Osteoblast (primary cell): ENCODE measurements around the gene MRGPRG. TPM values are rescaled to one million over a fixed set of nuclear protein-coding genes. Genes with fewer than 3 reads are reported as not detected.
A peak's percentile ranks its signal among the peaks of the same experiment; 100 is the strongest.
"Not testable (repeated sequence)": the region's sequence is repeated elsewhere in the genome, so short reads cannot be mapped to it uniquely, and the experiment has no call there.

Experiments used
- DNase-seq: peaks from one replicate; pipeline ENCODE4 v3.0.0; 2011; ENCODE audit warnings: low spot score, mixed read lengths; ENCODE audit not compliant: insufficient read length; ENCODE audit errors: missing footprints
- H2AFZ ChIP-seq: 2 replicates; pipeline ENCODE4 v1.6.0; 2011; ENCODE audit warnings: mild to moderate bottlenecking, low read length
- H3K27ac ChIP-seq: 2 replicates; pipeline ENCODE4 v1.5.1; 2011; ENCODE audit warnings: mild to moderate bottlenecking, low read depth, low read length, moderate library complexity
- H3K27me3 ChIP-seq: 2 replicates; pipeline ENCODE4 v1.6.0; 2012; ENCODE audit warnings: mild to moderate bottlenecking, control low read depth, inconsistent platforms, low read length, moderate library complexity; ENCODE audit not compliant: insufficient read depth
- H3K36me3 ChIP-seq: 2 replicates; pipeline ENCODE4 v1.5.1; 2011; ENCODE audit warnings: mild to moderate bottlenecking, low read length, control low read depth, moderate library complexity; ENCODE audit not compliant: insufficient read depth
- H3K4me1 ChIP-seq: 2 replicates; pipeline ENCODE4 v1.5.1; 2011; ENCODE audit warnings: mild to moderate bottlenecking, low read length, control low read depth, moderate library complexity; ENCODE audit not compliant: insufficient read depth
- H3K4me2 ChIP-seq: 2 replicates; pipeline ENCODE4 v1.6.0; 2011; ENCODE audit warnings: mild to moderate bottlenecking, low read length; ENCODE audit not compliant: insufficient read depth
- H3K4me3 ChIP-seq: fragments of 200-600 bp; sonication (generic); 3 replicates; pipeline ENCODE4 v1.5.1; 2012; ENCODE audit warnings: mild to moderate bottlenecking, low read length, inconsistent platforms; ENCODE audit not compliant: insufficient read depth
- H3K79me2 ChIP-seq: 2 replicates; pipeline ENCODE4 v1.6.0; 2012; ENCODE audit warnings: mild to moderate bottlenecking, low read length, control low read depth, inconsistent platforms; ENCODE audit not compliant: insufficient read depth
- H3K9me3 ChIP-seq: 2 replicates; pipeline ENCODE4 v1.5.1; 2011; ENCODE audit warnings: low read depth, low read length, control low read depth
- H4K20me1 ChIP-seq: 2 replicates; pipeline ENCODE4 v1.6.0; 2012; ENCODE audit warnings: mild to moderate bottlenecking, low read length, control low read depth; ENCODE audit not compliant: insufficient read depth
- total RNA-seq: library from RNA; depleted of rRNA; stranded (reverse); fragments of >200 nt; gene quantifications from 2 replicates; pipeline ENCODE4 v1.2.3, GENCODE V29; 2012
- TF ChIP-seq, protein P1 (sequence below): IDR thresholded peaks from 2 replicates; pipeline ENCODE4 v1.5.1; 2011; ENCODE audit warnings: mild to moderate bottlenecking, low read depth, low read length, moderate library complexity; ENCODE audit errors: extremely low read depth

Gene MRGPRG
- total RNA-seq, 1 donor: not detected

DNA sequence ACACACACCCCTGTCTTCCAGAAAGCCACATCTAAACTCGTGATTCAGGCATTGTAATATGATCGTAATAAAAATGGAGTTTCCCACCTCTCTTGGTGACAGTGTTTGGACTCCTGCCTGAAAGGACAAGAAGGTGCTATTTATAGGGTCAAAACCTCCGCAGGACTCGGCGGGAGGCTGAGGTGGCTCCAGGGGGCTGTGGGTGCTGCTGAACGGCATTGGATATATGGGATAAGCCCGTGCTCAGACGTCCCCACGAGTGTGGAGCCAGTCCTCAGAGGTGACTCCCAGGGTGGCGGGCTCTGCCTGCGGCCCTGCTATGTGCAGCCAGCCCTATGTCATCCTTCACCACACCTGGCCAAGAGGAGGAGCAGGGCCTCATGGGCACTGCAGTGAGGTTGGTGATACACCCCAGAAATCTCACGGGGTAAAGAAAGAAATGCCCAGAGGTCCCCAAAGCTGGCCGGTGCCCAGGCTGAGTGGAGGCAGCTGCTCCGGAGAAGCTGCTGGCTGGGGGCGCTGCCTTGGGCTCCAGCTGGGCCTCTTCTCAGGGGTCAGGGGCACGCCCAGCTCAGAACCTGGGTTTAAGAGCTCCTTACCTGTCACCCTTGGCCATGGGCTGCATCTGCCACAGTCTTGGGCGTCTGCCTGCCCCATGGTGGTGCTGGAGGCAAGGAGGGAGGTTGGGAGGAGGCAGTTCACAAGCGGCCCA lies 48.4 kb downstream of the MRGPRG start:
- Histone ChIP-seq H2AFZ (peak overlapping the region; percentile 97), H3K4me3 (peak overlapping the region; percentile 77)
- DNase-seq: peak; percentile 68

DNA sequence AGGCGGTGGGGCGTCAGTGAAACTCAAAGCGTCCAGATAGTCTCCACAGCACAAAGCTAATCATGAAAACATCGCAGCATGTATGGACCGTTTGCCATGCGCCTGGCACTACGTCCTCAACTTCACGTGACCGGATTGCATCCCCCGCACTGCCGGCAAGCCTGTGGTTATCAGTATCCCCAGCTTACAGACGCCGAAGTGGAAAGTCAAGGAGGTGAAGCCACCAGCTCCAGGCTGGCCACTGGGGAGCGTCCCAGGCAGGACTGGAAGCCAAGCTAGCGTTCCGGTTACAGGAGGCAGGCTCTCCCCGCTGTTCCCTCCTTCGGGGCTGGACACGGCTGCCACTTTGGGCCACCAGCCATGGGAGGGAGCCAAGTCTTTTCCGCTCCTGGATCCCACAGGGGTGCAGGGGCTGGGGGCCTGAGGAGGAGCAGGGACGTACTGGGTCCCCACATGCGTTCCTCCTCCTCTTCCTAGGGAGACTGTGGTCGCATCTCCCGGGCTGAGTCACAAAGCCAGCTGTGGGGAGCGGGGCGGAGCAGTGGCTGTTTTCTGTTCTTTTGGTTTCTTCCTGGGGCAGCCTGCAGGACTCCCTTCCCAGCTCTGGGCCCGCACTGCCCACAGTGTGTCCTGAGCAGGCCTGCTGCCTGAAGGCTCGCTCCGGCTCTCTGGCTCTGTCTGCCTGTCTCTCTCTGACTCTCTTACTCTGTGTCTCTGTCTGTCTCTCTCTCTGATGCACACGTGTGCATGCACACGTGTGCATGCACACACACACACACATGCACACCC lies 49.2 kb downstream of the MRGPRG start:
- peaks cover 3% of the 10 kb centered on the region for H3K79me2 ChIP-seq
- H3K4me3 ChIP-seq: peak overlapping the region; percentile 77
- H2AFZ ChIP-seq: peak overlapping the region; percentile 97
- H3K27me3 ChIP-seq: no peaks in the 10 kb centered on the region
- peak overlapping the region; percentile 99 for H3K4me2 ChIP-seq
- no peaks in the 10 kb centered on the region for H3K9me3 ChIP-seq
- DNase-seq: peak; percentile 98
- peak overlapping the region; percentile 80 for H3K27ac ChIP-seq
- H4K20me1 ChIP-seq: peaks cover 2% of the 10 kb centered on the region
- H3K36me3 ChIP-seq: no peaks in the 10 kb centered on the region
- TF ChIP-seq, protein P1, sequence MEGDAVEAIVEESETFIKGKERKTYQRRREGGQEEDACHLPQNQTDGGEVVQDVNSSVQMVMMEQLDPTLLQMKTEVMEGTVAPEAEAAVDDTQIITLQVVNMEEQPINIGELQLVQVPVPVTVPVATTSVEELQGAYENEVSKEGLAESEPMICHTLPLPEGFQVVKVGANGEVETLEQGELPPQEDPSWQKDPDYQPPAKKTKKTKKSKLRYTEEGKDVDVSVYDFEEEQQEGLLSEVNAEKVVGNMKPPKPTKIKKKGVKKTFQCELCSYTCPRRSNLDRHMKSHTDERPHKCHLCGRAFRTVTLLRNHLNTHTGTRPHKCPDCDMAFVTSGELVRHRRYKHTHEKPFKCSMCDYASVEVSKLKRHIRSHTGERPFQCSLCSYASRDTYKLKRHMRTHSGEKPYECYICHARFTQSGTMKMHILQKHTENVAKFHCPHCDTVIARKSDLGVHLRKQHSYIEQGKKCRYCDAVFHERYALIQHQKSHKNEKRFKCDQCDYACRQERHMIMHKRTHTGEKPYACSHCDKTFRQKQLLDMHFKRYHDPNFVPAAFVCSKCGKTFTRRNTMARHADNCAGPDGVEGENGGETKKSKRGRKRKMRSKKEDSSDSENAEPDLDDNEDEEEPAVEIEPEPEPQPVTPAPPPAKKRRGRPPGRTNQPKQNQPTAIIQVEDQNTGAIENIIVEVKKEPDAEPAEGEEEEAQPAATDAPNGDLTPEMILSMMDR: no peak
- peaks cover 20% of the 10 kb centered on the region for H3K4me1 ChIP-seq

More for the DNA sequence above, 48.4 kb downstream of the MRGPRG start:
- H3K27ac ChIP-seq: peak overlapping the region; percentile 80
- no peaks in the 10 kb centered on the region for H3K27me3 ChIP-seq
- H3K79me2 ChIP-seq: no peaks in the 10 kb centered on the region
- no peaks in the 10 kb centered on the region for H4K20me1 ChIP-seq
- H3K36me3 ChIP-seq: no peaks in the 10 kb centered on the region
- no peaks in the 10 kb centered on the region for H3K9me3 ChIP-seq
- H3K4me2 ChIP-seq: peak overlapping the region; percentile 99
- TF ChIP-seq, protein P1: no peak
- peaks cover 20% of the 10 kb centered on the region for H3K4me1 ChIP-seq

DNA sequence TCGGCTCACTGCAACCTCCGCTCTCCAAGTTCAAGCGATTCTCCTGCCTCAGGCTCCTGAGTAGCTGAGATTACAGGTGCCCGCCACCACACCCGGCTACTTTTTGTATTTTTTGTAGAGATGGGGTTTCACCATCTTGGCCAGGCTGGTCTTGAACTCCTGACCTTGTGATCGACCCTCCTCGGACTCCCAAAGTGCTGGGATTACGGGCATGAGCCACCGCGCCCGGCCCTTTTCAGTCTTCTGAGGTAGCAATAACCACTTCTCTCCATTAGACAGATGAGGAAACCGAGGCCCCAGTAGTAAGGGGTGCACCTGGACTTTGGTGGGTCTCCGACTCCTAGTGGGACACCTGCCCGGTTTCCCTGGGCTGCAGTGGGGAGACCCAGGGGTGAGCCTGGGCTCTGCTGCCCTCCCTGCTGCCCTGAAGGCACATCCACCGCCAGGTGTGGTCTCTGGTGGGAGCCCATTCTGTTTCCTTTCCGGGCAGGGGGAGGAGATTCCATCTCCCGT lies 49.8 kb downstream of the MRGPRG start:
- Histone ChIP-seq H3K4me1 (peaks cover 27% of the 10 kb centered on the region), H2AFZ (peak overlapping the region; percentile 97), H3K27ac (peak overlapping the region; percentile 80), H3K4me2 (peak overlapping the region; percentile 99), H3K4me3 (peak overlapping the region; percentile 77)
- not testable (repeated sequence) for H3K79me2 ChIP-seq, H3K9me3 ChIP-seq, H3K27me3 ChIP-seq, H4K20me1 ChIP-seq, H3K36me3 ChIP-seq
- DNase-seq: peak; percentile 3

Other genes starting within 250 kb of the MRGPRG start
- 72.0 and 87.8 TPM in 2 replicates for gene NAP1L4, start 226.5 kb downstream of the MRGPRG start, total RNA-seq
- 99.3 and 106 TPM in 2 replicates for gene CARS1, start 161.4 kb downstream of the MRGPRG start, total RNA-seq
- 46.0 and 49.9 TPM in 2 replicates for gene OSBPL5, start 53.5 kb downstream of the MRGPRG start, total RNA-seq
- under 0.01 TPM in 1 of 2 replicates, not detected in the other for gene MRGPRE, start 13.6 kb upstream of the MRGPRG start, total RNA-seq
- 14.7 and 19.2 TPM in 2 replicates for gene ZNF195, start 160.3 kb upstream of the MRGPRG start, total RNA-seq